ENCODE results near the gene BRSK2. TPM values are rescaled to one million over a fixed set of nuclear protein-coding genes. Genes with fewer than 3 reads are reported as not detected.

The BRSK2 gene
- polyA plus RNA-seq, 1 of the 3 experiments (the other 2 are of a cell fraction), result 0.64 TPM

- no peak for TF ChIP-seq USF1 (IDR thresholded peaks at IDR 0.05; ENCODE audit: borderline replicate concordance, low read depth)
Observed at GRCh38 chr11:1499899-1500298, 110.2 kb downstream of the BRSK2 start (continued).

- no peak for DNase-seq
- H3K4me1 ChIP-seq (ENCODE audit: control insufficient read depth in 1 of 2, insufficient read depth in 2 of 2, low read depth in 1 of 2, low read length in 1 of 2), result peaks cover 0 to 46% of the 10 kb centered on the region in 2 experiments; a peak in 1 of 4 replicates
- peaks cover 5% of the 10 kb centered on the region for H3F3A ChIP-seq (replicated peaks; ENCODE audit: insufficient read depth)
- no peaks in the 10 kb centered on the region for H3K9me3 ChIP-seq
- H3K27me3 ChIP-seq (ENCODE audit: insufficient read depth), result no peaks in the 10 kb centered on the region
- H3K4me2 ChIP-seq, result no peak overlapping the region
- H3K79me2 ChIP-seq (ENCODE audit: insufficient read depth), result peaks cover 79% of the 10 kb centered on the region
- ChIA-PET CTCF (interaction anchor here (7.6 kb wide), 1 partner anchor 14 kb away, joined by 40 read pairs; no protein-coding TSS in a partner anchor), POLR2A (no interaction called here)
- TF ChIP-seq, protein P1, sequence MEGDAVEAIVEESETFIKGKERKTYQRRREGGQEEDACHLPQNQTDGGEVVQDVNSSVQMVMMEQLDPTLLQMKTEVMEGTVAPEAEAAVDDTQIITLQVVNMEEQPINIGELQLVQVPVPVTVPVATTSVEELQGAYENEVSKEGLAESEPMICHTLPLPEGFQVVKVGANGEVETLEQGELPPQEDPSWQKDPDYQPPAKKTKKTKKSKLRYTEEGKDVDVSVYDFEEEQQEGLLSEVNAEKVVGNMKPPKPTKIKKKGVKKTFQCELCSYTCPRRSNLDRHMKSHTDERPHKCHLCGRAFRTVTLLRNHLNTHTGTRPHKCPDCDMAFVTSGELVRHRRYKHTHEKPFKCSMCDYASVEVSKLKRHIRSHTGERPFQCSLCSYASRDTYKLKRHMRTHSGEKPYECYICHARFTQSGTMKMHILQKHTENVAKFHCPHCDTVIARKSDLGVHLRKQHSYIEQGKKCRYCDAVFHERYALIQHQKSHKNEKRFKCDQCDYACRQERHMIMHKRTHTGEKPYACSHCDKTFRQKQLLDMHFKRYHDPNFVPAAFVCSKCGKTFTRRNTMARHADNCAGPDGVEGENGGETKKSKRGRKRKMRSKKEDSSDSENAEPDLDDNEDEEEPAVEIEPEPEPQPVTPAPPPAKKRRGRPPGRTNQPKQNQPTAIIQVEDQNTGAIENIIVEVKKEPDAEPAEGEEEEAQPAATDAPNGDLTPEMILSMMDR (IDR thresholded peaks at IDR 0.05), result no peak
- TF ChIP-seq MXI1 (IDR thresholded peaks at IDR 0.05; ENCODE audit: low read depth, low read length), result no peak
- TF ChIP-seq ELF1 (IDR thresholded peaks at IDR 0.05), result no peak
- no peak for TF ChIP-seq EP300 (IDR thresholded peaks at IDR 0.05; ENCODE audit: borderline replicate concordance in 1 of 2, low read depth in 1 of 2, low read length in 1 of 2)
- no peak for TF ChIP-seq SMC3 (IDR thresholded peaks at IDR 0.05; ENCODE audit: low read depth, low read length)
- no peak for TF ChIP-seq FOXM1 (IDR thresholded peaks at IDR 0.05; ENCODE audit: low read depth)
- TF ChIP-seq USF1 (IDR thresholded peaks at IDR 0.05; ENCODE audit: borderline replicate concordance, low read depth), result no peak
- no peak for TF ChIP-seq EZH2phosphoT487 (IDR thresholded peaks at IDR 0.05; ENCODE audit: borderline replicate concordance, low read depth)
- no peak for TF ChIP-seq FOXJ3 (CRISPR knock-in tag; IDR thresholded peaks at IDR 0.05)
- no peak for TF ChIP-seq RAD21 (IDR thresholded peaks at IDR 0.05; ENCODE audit: low read length)
- H3K9ac ChIP-seq, result no peak overlapping the region
- no peaks in the 10 kb centered on the region for H3K9me2 ChIP-seq
- H3K27ac ChIP-seq (ENCODE audit: low read depth in 2 of 2, low read length in 1 of 2), result no peak overlapping the region; a peak in 1 of 4 replicates
- peaks cover 75% of the 10 kb centered on the region for H4K20me1 ChIP-seq (ENCODE audit: insufficient read depth)
- H2AFZ ChIP-seq (ENCODE audit: low read depth), result no peak overlapping the region
- no peak overlapping the region for H3K4me3 ChIP-seq (ENCODE audit: low read depth in 2 of 2, low read length in 1 of 2)
- peaks cover 0 to under 1% of the 10 kb centered on the region in 2 experiments for H3K36me3 ChIP-seq (replicated peaks in 1 of 2; ENCODE audit: control insufficient read depth in 1 of 2, insufficient read depth in 2 of 2, low read length in 1 of 2)
- 95% methylated on average over 27 of the region's 28 CpGs for WGBS (ENCODE audit: low lambda C conversion rate)
Observed at GRCh38 chr11:1500466-1501420, 111.0 kb downstream of the BRSK2 start.
